HG03565 (cell line): ENCODE results near the gene ZNF182.
"Not testable (repeated sequence)": the region's sequence is repeated elsewhere in the genome, so short reads cannot be mapped to it uniquely, and the experiment has no call there.

Source experiments
- ATAC-seq: cut with Tn5 transposase; IDR thresholded peaks from one replicate; pipeline ENCODE4 v1.9.1; 2021; ENCODE audit warnings: mild to moderate bottlenecking, moderate library complexity; ENCODE audit not compliant: unreplicated experiment

ZNF182 gene

DNA sequence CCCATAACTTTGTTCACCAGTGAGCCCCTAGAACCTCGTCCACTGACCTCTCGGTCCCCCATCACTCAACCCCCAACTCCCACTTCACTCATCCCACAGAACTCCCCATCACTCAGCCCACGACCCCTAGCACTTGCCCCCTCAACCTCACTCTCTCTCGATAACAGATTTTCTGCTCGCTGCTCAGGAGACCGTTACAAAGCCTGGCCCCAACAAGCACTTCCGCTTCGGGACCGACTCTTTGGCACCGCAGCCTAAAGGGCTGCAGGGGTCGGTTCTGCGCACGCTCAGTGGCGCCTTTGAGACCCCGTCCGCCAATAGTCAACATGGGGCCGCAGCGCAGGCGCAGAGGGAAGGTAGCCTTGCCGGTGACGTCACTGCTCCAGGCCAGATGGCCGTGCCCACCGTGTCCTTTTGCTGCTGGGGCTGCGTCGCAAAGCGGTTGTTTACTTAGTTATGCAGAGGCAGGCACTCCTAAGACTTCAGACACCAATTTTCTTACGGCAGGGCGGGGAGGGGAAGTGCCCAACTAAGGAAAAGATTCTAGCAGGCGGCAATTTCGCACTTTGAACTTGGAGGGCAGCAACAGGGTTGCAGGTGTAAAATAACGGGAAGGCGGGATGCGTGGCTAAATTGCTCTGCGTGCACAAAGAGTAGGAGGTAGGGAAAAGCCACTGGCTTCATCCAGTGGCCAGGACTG, at the start of gene ZNF182:
TSS of gene ZNF182 (minus strand) at position 232 of the 700 bp plus-strand sequence. CDS start 1,380 bp downstream, outside the sequence.
- peak; percentile 92 for ATAC-seq

GRCh38 chrX:48046846-48047245, 43.1 kb upstream of the ZNF182 start:
- no peak for ATAC-seq

GRCh38 chrX:48045410-48046311, 41.9 kb upstream of the ZNF182 start:
- ATAC-seq: no peak

- no peak for ATAC-seq
Observed at GRCh38 chrX:48043056-48043455, 39.3 kb upstream of the ZNF182 start.

GRCh38 chrX:48035891-48036290, 32.1 kb upstream of the ZNF182 start:
- ATAC-seq: no peak

DNA sequence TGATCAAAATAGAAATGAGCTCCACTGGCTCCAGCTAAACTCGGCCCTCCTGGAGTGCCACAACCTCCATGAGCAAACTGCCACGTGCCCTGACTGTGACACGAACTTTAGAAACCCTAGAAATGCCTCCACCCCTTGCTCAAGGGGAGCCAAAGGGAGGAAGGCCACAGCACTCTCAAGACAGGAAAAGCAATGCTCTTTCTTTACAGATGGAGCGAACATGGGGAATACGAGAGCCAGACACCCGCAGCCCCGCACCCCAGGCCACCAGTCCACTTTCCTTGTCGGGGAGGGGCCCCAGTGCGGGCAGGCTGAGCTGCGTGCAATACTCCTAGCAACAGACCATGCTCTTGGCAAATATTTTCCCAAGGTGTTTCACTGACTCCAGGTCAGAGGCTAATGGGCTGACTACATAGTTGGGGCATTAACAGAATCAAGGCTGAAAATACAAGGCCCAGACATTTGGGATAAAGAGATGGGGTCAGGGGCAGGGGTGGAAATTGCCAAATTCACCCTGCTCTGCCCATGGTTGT, 26.9 kb upstream of the ZNF182 start:
- ATAC-seq: not testable (repeated sequence)

DNA sequence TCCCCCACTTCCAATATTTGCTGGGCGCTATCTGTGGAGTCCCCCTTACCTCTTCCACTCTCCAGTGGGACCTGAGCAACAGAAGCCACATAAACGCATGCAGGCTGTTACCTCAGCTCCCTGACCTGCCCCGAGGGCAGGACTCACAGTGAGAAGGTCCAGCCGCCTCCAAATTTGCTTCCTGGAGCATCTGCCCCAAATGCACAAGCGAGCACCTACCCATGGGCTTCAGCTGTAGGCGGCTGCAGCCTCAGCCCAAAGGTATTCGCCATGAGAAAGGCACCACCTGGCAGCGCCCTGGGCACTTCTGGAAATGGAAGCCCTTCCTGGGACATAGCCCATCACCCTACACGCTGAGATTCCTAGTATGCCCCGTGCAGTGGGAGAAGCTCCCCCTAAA, 26.4 kb upstream of the ZNF182 start:
- no peak for ATAC-seq

DNA sequence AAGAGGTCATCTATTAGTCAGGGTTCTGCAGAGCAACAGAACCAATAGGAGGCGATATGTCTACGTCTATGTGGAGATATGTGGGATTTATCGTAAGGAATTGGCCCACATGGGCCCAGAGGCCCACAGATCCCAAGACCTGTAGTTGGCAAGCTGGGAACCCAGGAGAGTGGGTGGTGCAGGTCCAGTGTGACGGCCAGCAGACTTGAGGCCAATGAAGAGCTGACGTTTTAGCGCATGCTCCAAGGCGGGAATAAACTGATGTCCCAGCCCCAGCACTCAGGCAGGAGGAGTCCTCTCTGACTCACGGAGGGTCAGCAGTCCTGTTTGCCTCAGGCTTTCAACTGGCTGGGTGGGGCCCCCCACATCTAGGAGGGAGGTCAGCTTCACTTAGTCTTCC, 24.3 kb upstream of the ZNF182 start:
- ATAC-seq: no peak

DNA sequence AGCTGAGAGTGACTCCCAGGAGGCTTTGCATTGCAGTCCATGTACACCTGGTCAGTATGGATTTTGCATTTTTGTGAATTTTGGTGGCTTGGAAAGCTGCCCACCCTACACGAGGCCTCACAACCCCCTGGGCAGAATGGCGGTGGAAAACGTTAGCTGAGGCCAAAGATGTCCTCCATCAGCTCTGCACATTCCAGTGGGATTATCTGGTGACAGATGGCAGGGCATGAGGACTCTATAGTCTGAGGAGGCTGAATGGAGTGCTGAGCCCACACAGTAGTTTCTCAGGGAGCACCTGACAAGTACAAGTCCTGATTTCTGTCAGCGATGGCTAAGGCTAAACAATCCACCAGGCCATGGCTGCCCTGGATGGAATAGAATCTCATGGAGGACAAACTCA, 23.8 kb upstream of the ZNF182 start:
- ATAC-seq: not testable (repeated sequence)

GRCh38 chrX:48025561-48025960, 21.8 kb upstream of the ZNF182 start:
- ATAC-seq: no peak

- ATAC-seq: no peak
Observed at GRCh38 chrX:48022738-48023137, 18.9 kb upstream of the ZNF182 start.

- no peak for ATAC-seq
Observed at GRCh38 chrX:48022100-48022499, 18.3 kb upstream of the ZNF182 start.

DNA sequence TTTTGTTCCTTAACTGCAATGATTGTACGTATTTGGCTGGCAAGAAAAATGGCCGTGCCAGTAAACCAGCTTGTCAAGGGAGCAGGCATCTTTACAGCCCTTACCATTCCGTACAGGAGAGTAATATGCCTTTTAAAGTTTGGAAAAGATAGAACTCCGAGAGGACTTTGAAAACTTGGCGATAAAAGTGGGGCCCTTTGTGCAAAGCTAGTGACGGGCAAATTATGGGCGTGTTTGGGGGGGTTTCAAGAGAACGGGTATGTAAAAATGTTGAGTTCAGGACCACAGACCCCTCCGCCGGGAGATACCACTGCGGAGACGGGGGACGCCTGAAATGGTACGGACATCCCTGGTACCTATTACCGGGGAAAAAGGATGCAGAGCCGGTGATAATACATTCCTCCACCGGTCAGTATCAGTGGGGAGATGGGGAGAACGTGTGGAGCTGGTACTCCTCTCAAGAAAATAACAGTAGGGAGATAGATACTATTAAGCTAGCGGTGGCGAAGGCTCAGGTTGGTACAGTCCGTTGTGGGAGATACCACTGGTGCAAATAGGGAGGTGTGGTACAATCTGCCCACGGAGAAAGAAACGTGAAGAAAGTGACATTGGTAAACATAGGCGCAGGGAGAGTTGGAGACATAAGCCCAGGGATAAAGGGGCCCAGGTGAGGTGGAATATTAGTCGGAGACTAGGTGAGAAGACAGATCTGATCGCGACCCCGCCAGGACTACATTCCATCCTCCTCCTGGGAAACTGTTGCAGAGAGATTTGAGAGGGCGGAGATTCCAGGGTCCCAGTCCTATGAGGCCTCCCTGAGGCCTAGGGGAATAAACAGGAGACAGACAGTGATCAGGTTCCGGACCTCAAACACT, 17.5 kb upstream of the ZNF182 start:
- ATAC-seq: no peak

DNA sequence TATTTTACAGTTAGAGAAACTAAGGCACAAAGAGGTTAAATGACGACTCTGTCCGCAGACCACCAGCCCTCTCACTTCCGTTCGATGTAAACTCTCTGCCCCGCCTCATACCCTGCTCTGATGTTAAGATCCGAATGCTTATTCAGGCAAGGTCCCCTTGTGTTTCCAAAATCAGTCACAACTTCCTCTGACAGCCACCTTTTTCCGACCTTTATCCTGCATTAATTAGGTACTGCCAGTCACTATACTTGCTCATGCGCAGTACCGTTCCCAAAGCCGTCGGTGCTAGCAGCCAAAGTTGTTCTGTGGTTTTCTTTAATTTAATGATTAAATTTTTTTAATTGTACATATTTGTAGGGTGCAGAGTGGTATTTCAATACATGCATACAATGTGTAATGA, 16.7 kb upstream of the ZNF182 start:
- ATAC-seq: not testable (repeated sequence)

GRCh38 chrX:48019892-48020291, 16.1 kb upstream of the ZNF182 start:
- not testable (repeated sequence) for ATAC-seq

GRCh38 chrX:48016583-48017310, 13.0 kb upstream of the ZNF182 start:
- not testable (repeated sequence) for ATAC-seq

DNA sequence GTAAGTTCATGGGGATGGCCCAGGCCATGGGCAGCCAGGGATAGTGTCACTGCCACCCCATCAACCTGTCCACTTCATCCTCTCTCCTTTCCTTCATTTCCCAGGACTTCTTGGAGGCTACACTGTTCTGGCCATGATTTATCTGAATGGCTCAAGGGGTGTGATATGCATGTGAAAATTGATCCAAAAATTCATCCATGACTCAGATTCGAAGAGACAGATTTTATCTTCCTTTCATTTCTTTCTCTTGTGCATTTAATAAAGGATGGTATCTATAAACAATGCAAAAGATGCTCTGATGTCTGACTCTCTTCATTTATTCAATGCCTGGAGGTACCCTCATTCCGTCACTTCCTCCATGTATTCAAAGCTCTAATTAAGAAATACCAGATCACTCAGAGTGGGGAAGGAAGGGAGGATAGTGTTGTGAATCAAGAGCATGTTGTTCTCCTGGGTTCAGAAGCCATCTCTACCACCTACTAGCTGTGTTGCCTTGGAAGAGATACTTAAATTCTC, 5.7 kb upstream of the ZNF182 start:
- ATAC-seq: not testable (repeated sequence)

GRCh38 chrX:48006688-48007087, 2.9 kb upstream of the ZNF182 start, which contains the start of gene SPACA5:
TSS of gene SPACA5 (plus strand) at chrX:48006988. CDS start at chrX:48007803, 815 bp downstream.
- ATAC-seq: not testable (repeated sequence)

DNA sequence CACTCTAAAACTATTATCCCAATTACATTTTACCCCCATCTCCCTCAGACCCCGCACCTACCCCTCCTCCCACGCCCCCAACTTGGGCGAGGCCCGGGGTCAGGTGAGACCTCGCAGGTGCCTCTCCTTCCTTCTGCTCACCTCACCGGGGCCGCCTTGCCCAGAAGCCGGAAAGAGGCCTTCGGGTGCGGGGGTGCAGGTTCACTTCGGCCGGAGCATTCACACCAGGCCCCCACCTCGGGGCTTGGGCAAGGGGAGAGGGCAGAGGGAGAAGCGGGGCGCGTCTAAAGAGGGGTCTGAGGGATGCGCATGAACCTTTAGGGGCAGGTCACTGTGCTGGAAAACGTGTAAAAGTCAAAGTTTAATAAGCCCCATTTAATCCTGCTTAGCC, 427 bp downstream of the ZNF182 start:
- ATAC-seq: no peak

GRCh38 chrX:48002929-48003328, 860 bp downstream of the ZNF182 start:
- ATAC-seq: no peak
